ENCODE results near the gene TACR2.

Gene TACR2

DNA sequence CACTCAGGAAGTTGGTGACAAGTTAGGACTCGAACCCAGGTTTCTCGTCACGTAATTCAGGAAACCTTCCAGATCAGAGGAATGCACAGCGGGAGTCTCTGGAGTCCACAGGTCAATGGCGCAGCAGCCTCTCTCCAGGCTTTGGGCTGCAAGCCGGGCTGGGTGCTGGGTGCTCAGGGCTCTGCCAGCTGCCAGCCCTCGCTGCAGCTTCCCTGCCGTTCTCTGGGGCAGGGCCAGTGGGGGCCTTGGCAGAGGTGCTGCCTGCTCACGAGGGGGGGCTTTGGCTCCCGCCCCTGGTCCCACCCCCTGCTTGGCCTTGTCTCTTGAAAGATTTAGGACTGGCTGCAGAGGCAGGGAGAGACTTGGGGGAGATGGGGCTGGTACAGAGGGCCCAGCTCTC, at the start of gene TACR2:
Gene TACR2 (minus strand): TSS at position 224 of the 400 bp plus-strand sequence. CDS start 595 bp downstream, outside the sequence.
- no peak within 1 kb of the TSS for H3K27ac Mint-ChIP-seq
- CTCF ChIA-PET: interaction anchor here (1.6 kb wide), 1 partner anchor 90 kb away, joined by 6 read pairs; no protein-coding TSS in a partner anchor
- H3K4me3 Mint-ChIP-seq: no peak within 1 kb of the TSS
- no peak for DNase-seq
- H3K27me3 Mint-ChIP-seq: peaks cover 19% of the 10 kb centered on the region
- no peaks in the 10 kb centered on the region for H3K9me3 Mint-ChIP-seq
- no peaks in the 10 kb centered on the region for H3K36me3 Mint-ChIP-seq
- H3K4me1 Mint-ChIP-seq: peaks cover 6% of the 10 kb centered on the region

DNA sequence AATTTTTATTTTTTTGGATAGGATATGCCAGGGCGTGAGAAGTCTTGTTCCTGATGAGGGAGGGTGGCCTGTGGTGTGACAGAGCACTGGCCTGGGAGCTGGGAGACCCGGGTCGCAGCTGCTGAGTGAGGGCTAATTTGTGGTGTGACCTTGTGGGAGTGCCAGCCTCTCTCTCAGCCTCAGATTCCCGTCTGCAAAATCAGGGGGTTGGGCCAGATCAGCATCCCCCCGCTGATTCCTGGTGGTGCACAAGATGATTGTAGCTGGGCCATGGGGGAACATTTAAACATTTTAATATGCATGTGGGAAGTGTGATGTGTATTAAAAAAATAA, 49.4 kb upstream of the TACR2 start:
- Mint-ChIP-seq H3K9me3 (no peaks in the 10 kb centered on the region), H3K4me3 (peak overlapping the region; percentile 35), H3K27me3 (peaks cover 19% of the 10 kb centered on the region), H3K27ac (peak overlapping the region; percentile 96), H3K36me3 (peaks cover 4% of the 10 kb centered on the region), H3K4me1 (peaks cover 81% of the 10 kb centered on the region)
- DNase-seq: no peak
- CTCF ChIA-PET: interaction anchor here (0.8 to 2.0 kb wide), 4 partner anchors 16 to 40 kb away, joined by 3 to 9 read pairs (median 7); no protein-coding TSS in a partner anchor

DNA sequence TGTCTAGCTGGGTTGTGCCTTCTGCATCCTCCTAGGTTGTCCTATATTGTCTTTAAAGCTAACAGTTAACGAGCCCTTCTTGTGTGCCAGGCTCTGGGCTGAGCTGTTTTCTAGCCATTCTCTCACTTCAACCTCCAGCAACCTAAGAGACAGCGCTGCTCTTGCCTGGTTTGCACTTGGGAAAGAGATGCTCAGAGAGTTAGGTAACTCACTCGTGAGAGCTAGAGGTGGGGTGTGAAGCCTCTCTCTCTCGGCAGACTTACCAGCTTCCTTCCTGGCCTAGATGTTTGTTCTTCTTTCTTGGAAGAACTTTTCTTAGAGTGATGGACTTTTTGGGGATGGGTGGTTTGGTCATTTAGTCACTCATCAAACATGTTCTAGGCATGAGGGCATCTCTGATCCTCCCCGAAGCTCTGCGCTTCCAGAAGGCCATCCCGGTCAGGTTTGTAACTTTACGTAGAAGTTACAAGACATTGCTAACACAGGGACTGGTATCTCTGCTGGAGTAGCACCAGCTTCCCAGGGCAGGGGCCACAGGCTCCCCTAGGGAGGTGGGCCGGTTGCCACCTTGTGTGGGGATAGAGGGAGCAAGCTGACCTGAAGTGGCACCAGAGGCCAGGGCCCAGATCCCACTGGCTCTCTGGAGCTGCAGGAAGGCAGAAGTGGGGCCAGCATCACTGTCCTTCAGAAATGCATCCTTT, 48.9 kb upstream of the TACR2 start:
- Mint-ChIP-seq H3K36me3 (peaks cover 4% of the 10 kb centered on the region), H3K9me3 (no peaks in the 10 kb centered on the region), H3K27me3 (peaks cover 14% of the 10 kb centered on the region), H3K27ac (peak overlapping the region; percentile 96), H3K4me1 (peaks cover 81% of the 10 kb centered on the region), H3K4me3 (peak overlapping the region; percentile 35)
- CTCF ChIA-PET: interaction anchor here (0.8 to 2.0 kb wide), 4 partner anchors 16 to 40 kb away, joined by 3 to 9 read pairs (median 7); no protein-coding TSS in a partner anchor
- DNase-seq: peak; percentile 30

DNA sequence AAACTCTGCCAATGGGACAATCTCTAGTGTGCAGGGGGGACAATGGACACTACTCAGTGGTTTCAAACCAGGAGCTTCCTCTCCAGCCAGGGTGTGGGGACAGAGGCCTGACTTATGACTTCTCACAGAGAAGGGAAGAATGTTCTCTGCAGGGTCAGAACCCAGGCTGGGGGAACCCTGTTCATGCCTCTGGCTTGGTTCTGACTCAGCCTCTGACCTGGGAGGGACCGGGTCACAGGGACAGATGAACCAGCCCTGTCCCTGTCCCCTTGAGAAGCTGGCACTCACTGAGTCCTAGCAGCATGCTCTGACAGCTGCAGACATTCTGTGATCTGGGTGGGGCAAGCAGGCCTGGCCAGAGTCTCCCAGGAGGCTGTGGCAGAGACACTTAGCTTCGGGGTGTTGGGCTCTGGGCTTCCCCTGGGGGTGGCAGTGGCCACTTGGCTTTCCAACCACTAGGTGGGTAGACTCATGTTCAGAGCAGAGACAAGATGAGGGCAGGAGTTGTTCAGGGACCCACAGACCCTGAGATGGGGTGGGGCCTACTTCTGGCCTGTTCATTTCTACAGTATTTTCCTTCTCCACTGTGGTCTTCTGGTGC, 48.2 kb upstream of the TACR2 start:
- CTCF ChIA-PET: interaction anchor here (1.2 to 2.0 kb wide), 4 partner anchors 15 to 51 kb away, joined by 4 to 9 read pairs (median 7); no protein-coding TSS in a partner anchor
- peak; percentile 23 for DNase-seq
- Mint-ChIP-seq H3K27me3 (peaks cover 8% of the 10 kb centered on the region), H3K4me1 (peaks cover 81% of the 10 kb centered on the region), H3K36me3 (peaks cover 4% of the 10 kb centered on the region), H3K27ac (peak overlapping the region; percentile 96), H3K4me3 (peak overlapping the region; percentile 48), H3K9me3 (no peaks in the 10 kb centered on the region)

DNA sequence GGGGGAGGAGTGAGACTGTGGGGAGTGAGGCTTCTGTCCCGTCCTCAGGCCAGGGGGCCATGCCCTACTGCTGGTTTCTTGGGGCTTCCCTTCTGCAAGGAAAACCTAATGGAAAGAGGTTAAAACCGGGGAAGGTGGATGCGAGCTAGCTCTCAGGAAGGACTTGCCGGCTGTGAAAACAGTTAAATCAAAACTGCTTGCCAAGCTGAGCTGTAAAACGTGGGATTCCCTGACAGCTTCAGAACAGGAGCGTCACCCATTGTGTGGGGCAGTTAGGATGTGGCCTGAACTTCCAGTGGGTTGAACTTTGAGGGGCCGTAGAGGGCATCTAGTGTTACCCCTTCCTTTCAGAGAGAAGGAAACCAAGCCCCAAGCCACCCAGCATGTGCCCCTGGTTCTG, 47.7 kb upstream of the TACR2 start:
- Mint-ChIP-seq H3K36me3 (peaks cover 4% of the 10 kb centered on the region), H3K9me3 (no peaks in the 10 kb centered on the region), H3K27ac (peak overlapping the region; percentile 96), H3K4me1 (peaks cover 78% of the 10 kb centered on the region), H3K27me3 (peaks cover 8% of the 10 kb centered on the region), H3K4me3 (no peak overlapping the region)
- no peak for DNase-seq
- CTCF ChIA-PET: interaction anchor here (0.8 to 1.2 kb wide), 2 partner anchors 12 to 51 kb away, joined by 3 to 4 read pairs; no protein-coding TSS in a partner anchor

DNA sequence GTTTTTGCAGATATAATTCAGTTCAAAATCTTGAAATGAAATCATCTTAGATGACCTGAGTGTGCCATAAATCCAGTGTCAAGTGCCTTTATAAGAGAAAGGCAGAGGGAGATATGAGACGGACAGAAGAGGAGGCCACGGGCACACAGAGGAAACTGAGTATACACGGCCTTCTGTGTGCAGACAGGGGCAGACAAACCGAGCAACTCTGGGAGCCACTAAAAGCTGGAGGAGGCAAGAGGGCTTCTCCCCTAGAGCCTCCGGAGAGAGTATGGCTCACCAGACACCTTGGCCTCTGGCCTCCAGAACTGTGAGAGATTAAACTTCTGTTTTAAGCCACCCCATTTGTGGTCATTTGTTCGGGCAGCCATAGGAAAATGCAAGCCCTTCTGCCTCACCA, 47.2 kb upstream of the TACR2 start:
- H3K4me3 Mint-ChIP-seq: no peak overlapping the region
- peaks cover 5% of the 10 kb centered on the region for H3K27me3 Mint-ChIP-seq
- peaks cover 75% of the 10 kb centered on the region for H3K4me1 Mint-ChIP-seq
- peaks cover 4% of the 10 kb centered on the region for H3K36me3 Mint-ChIP-seq
- CTCF ChIA-PET: interaction anchor here (0.8 to 1.2 kb wide), 2 partner anchors 11 to 52 kb away, joined by 3 to 4 read pairs; no protein-coding TSS in a partner anchor
- H3K27ac Mint-ChIP-seq: peak overlapping the region; percentile 96
- DNase-seq: no peak
- no peaks in the 10 kb centered on the region for H3K9me3 Mint-ChIP-seq

DNA sequence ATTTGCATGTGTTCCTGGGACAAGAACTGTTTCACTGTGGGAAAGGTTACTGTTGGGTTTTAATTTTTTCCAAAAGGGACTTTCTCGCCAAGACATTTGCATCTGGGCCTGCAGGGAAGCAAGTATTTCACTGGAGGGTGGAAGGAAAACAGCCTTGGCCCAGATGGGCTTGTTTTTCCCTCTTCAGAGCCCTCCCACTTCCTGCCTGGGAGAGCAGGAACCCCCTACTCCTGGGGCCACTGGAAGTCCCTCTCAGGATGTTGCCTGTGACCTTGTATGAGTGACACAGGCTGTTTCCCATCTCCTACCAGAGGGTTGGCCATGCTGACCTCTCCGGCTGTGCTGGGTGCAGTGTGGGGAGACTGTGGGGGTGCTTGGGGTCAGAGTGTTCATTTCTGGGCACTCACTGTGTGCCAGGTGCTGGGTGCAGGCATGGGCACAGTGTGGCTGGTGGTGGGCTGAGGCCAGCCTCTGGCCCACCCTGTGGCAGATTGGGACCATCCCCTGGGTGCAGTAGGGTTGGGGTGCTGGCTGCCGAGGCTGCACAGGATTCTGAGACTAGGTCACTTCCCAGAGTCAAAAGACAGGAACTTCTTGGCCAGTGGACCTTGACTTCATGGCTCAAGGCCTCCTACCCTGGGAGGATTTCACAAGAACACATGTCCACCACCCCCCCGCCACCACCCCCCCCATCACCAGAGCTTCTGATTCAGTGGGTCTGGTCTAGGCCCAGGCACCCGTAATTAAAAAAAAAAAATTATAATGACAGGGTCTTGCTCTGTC, 44.7 kb upstream of the TACR2 start:
- peaks cover 5% of the 10 kb centered on the region for H3K27me3 Mint-ChIP-seq
- no peaks in the 10 kb centered on the region for H3K9me3 Mint-ChIP-seq
- H3K4me1 Mint-ChIP-seq: peaks cover 50% of the 10 kb centered on the region
- peaks cover 4% of the 10 kb centered on the region for H3K36me3 Mint-ChIP-seq
- H3K27ac Mint-ChIP-seq: peak overlapping the region; percentile 15
- CTCF ChIA-PET: no interaction called here
- no peak for DNase-seq
- no peak overlapping the region for H3K4me3 Mint-ChIP-seq

DNA sequence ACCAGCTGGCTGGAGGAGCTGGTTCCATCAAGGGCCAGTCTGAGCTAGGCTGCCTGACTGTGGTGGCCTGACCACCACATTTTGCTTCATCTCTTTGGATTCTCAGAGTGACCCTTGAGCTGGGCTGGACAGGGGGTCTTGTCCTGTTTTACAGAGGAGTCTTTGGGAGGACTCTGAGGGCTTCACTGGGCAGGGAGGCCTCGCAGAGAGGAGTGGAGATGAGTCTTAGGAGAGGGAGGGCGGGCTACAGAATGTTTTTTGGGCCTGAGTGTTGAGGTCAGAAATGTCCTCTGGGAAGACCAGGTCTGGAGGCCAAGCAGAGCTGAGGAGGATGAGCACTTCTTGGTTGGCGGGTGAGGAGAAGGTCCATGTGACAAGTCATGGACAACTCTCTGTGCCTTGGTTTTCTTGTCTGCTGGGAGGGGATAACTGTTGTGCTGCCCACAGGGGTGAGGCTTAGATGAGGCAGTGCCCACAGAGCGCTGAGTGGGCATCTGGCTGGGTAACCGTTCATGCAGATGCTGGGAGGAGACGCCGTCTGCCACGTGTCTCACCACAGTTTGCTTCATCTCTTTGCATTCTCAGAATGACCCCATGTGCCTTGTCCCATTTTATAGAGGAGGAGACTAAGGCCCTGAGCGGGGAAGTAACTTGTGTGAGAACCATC, 44.0 kb upstream of the TACR2 start:
- peak overlapping the region; percentile 15 for H3K27ac Mint-ChIP-seq
- peaks cover 4% of the 10 kb centered on the region for H3K36me3 Mint-ChIP-seq
- H3K4me1 Mint-ChIP-seq: peaks cover 43% of the 10 kb centered on the region
- H3K4me3 Mint-ChIP-seq: no peak overlapping the region
- H3K27me3 Mint-ChIP-seq: peaks cover under 1% of the 10 kb centered on the region
- no peaks in the 10 kb centered on the region for H3K9me3 Mint-ChIP-seq
- no peak for DNase-seq
- CTCF ChIA-PET: interaction anchor here (1.2 kb wide), 1 partner anchor 10 kb away, joined by 3 read pairs; no protein-coding TSS in a partner anchor

DNA sequence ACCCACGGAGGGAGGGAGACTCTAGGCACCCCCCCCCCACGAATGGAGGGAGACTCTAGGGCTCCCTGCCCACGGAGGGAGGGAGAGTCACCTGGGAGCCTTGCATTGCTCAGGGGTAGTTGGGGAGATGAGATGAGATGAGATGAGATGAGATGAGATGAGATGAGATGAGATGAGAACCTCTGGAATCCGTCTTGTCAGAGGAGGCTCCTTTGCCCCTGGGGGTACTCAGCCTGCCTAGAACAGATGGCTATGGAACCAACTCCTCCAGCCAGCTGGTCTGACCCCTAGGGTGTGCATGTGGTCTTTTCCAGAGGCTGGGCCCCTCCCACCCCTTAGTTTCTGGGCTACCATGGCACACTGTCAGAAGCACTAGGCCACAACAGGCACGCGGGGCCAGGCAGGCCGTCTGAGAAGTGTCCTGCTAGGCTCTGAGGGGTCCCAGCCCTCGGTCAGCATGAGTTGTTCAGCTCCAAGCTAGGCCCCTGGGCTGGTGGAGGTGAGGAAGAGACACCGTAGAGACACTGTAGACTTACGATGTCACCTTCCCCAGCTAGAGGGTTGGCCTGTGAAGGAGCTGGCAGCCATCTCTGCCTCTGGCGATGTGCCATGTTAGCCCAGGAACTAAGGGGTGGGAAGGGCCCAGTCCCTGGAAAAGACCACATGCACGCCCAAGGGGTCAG, 43.3 kb upstream of the TACR2 start:
- H3K27me3 Mint-ChIP-seq: peaks cover 5% of the 10 kb centered on the region
- no peaks in the 10 kb centered on the region for H3K9me3 Mint-ChIP-seq
- no peak for DNase-seq
- H3K4me3 Mint-ChIP-seq: no peak overlapping the region
- CTCF ChIA-PET: interaction anchor here (1.2 kb wide), 1 partner anchor 10 kb away, joined by 3 read pairs; no protein-coding TSS in a partner anchor
- peaks cover 36% of the 10 kb centered on the region for H3K4me1 Mint-ChIP-seq
- no peak overlapping the region for H3K27ac Mint-ChIP-seq
- H3K36me3 Mint-ChIP-seq: peaks cover 4% of the 10 kb centered on the region

DNA sequence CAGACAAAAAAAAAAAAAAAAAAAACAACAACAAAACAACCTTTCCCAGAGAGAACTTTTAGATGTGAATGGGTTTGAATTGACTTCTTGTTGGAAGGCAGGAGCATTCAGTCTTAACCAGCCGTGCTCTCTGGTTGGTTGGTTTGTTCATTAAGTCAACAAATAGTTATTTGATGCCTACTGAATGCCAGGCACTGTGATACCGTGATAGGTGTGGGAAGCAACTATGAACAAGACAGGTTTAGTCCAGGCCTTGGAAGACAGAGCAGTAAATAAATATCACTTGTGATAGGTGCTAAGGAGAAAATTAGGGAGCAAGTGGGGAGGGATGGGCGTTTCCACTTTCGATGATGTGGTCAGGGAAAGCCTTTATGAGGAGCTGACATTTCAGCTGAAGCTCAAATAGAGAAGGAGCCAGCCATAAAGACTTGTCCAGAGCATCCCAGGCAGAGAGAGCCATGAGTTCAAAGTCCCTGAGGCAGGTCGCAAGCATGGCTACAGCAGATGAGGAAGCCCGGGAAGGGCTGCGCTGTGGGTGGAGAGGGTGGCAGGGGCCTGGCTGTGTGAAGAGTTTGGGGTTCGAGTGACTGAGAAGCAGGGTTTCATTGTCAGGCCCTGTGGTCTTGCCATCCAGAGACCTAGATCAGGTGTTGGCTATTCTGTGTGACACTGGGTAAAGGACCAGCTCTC, 42.5 kb upstream of the TACR2 start:
- peaks cover 28% of the 10 kb centered on the region for H3K4me1 Mint-ChIP-seq
- no peak overlapping the region for H3K4me3 Mint-ChIP-seq
- peaks cover 4% of the 10 kb centered on the region for H3K36me3 Mint-ChIP-seq
- CTCF ChIA-PET: no interaction called here
- H3K27me3 Mint-ChIP-seq: peaks cover 6% of the 10 kb centered on the region
- no peaks in the 10 kb centered on the region for H3K9me3 Mint-ChIP-seq
- H3K27ac Mint-ChIP-seq: no peak overlapping the region
- no peak for DNase-seq

DNA sequence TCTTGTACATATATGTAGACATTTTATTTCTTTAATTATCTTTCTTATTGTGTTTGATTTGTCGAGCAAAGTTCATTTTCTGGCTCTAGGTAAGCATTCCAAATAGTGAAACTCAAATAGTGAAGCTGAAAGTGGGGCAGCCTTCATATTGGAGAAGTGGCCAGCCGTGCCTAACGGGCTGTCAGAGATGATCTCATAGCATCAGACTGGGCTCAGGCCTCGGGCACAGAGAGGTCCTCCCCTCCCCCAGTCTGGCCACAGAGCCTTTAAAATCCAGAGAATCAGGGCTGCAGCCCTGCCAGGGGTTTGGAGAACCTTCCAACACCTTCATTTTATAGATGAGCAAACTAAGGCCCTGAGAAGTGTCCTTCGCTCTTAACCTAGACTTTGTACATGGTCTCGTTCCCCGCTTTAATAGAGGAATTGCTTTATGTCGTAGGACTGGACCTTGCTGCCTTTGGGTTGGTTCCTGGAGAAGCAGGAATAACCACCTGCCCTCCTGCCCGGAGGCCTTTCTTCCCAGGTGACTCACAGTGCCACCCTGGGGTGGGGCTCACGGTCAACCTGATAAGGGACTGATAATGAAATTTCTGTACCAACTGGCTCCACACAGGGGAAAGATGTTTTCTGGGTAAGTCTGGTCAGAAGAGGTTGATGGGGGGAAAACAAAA, 41.8 kb upstream of the TACR2 start:
- Mint-ChIP-seq H3K27ac (no peak overlapping the region), H3K27me3 (peaks cover 13% of the 10 kb centered on the region), H3K9me3 (no peaks in the 10 kb centered on the region), H3K4me1 (peaks cover 25% of the 10 kb centered on the region), H3K4me3 (no peak overlapping the region), H3K36me3 (peaks cover 4% of the 10 kb centered on the region)
- no peak for DNase-seq
- CTCF ChIA-PET: interaction anchor here (0.9 kb wide), 1 partner anchor 9 kb away, joined by 4 read pairs; no protein-coding TSS in a partner anchor

DNA sequence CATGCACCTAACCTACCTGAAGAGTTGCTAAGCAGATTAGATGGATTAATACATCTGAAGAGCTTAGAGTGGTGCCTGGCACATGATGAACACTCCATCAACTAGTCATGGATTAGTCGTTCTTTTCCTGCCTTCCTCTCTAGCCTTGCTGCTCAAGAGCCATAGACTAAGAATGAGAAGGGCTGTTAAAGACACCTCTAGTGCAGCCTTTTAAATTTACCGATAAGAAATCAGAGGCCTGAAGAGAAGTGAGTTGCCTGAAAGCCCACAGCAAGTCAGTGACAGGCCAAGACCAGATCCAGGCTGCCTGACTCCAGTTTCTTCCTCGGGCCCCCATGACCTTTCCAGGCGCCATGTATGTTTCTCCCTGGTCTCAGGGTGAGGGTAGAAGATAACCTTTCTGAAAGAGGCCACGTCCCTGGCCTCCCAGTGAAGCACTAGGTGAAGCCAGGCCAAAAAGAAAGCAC, 41.1 kb upstream of the TACR2 start:
- Mint-ChIP-seq H3K4me3 (no peak overlapping the region), H3K36me3 (peaks cover 2% of the 10 kb centered on the region), H3K27ac (no peak overlapping the region), H3K9me3 (no peaks in the 10 kb centered on the region), H3K4me1 (peaks cover 24% of the 10 kb centered on the region), H3K27me3 (peaks cover 16% of the 10 kb centered on the region)
- CTCF ChIA-PET: interaction anchor here (0.9 kb wide), 1 partner anchor 8 kb away, joined by 4 read pairs; no protein-coding TSS in a partner anchor
- no peak for DNase-seq

All from activated naive CD4-positive, alpha-beta T cell treated with anti-CD3 and anti-CD28 coated beads, Interleukin-2, amount 10 ng/mL, durations not matched to agents 7 days and 5 days (primary cell).